Brain pericyte (primary cell): ENCODE measurements around the gene OR52J3.

Experiments
- DNase-seq: peaks from one replicate; pipeline ENCODE4 v3.0.0-alpha.2; 2012; ENCODE audit warnings: low read depth, low spot score

OR52J3 gene

DNA sequence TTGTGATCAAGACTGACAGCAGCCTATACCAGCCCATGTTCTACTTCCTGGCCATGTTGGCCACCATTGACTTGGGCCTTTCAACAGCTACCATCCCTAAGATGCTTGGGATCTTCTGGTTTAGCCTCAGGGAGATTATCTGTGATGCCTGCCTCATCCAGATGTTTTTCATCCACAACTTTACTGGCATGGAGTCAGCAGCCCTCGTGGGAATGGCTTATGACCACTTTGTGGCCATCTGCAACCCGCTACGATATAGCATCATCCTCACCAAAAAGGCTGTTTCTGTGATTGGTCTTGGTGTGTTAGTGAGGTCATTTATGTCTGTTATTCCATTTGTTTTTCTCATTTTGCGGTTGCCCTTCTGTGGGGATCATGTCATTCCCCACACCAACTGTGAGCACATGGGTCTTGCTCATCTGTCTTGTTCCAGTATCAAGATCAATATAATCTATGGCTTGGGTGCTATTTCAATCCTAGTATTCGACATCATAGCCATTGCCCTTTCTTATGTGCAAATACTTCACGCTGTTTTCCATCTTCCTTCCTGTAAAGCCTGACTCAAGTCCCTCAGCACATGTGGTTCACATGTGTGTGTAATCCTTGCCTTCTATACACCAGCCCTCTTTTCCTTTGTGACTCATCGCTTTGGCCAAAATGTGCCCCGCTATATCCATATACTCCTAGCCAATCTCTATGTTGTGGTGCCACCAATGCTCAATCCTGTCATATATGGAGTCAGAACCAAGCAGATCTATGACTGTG is 46.7 kb downstream of the OR52J3 start:
- DNase-seq: no peak

GRCh38 chr11:5096011-5096410 is 49.7 kb downstream of the OR52J3 start:
- no peak for DNase-seq
